Activated effector memory CD4-positive, alpha-beta T cell treated with Interleukin-2 at 50 U/mL for 16 hours (primary cell): ENCODE data around the gene CHP1.
"Not testable (repeated sequence)": the region's sequence is repeated elsewhere in the genome, so short reads cannot be mapped to it uniquely, and the experiment has no call there.

Source experiments
- DNase-seq: peaks from one replicate; pipeline ENCODE4 v3.0.0-alpha.2; 2020

The CHP1 gene

DNA sequence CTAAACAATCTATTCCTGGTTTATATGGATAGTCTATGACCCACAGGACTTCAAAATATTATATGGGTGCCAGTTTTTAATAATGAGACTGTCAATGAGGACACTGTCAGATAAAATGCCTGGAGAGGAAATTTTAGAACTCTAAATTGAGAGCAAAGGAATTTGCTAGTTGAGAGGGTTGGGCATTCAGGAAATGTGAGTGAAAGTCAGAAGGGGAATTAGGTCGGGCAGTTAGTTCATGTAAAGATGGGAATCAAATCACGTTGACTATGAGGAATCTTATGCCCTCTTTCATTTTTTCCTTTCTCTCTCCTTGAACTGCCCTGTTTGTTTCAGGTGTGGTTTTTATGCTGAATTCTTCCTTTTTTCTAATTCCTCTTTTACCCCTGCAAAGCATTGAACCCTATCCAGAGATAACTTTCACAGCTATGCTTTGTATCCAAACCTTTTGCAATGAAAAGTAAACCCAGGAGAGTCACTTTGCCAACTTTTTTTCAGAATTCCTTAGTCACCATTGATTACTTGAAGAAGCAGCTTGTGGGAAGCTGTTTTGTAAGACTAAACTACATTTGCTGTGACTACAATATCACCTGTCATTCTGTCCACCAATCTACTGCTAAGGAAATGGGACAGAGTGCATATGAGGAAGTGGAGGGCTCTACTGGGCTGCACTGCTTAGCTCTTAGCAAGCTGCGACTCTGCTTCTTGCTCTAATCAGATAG is 27.8 kb downstream of the CHP1 start:
- DNase-seq, result no peak

DNA sequence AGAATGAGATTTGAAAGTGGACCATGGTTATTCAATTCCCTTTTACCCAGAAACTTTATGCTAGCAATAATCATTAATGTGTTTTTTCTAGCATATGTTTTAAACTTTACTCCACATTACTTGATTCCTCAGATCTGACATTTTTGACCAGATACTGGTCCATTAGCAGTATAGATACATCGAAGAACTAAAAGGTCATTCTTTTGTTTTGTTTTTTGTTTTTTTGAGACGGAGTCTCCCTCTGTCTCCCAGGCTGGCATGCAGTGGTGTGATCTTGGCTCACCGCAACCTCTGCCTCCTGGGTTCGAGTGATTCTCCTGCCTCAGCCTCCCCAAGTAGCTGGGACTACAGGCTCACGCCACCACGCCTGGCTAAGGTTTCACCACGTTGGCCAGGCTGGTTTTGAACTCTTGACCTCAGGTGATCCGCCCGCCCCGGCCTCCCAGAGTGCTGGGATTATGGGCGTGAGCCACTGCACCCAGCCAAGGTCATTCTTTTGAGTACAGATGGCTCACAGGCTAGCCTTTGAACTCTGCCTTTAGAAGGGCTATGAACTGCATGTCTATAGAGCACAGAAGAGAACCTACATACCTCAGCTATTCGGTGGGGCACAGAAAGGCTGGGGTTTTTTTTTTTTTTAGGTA is 28.6 kb downstream of the CHP1 start:
- no peak for DNase-seq

DNA sequence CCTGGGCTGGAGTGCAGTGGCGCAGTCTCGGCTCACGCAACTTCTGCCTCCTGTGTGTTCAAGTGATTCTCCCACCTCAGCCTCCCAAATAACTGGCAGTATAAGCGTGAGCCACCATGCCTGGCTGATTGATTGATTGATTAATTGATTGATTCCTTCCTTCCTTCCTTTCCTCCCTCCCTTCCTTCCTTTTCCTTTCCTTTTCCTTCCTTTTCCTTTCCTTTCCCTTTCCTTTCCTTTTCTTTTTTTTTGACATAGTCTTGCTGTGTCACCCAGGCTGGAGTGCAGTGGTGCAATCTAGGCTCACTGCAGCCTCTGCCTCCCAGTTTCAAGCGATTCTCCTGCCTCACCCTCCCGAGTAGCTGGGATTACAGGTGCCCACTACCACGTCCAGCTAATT is 29.9 kb downstream of the CHP1 start:
- DNase-seq, result not testable (repeated sequence)

DNA sequence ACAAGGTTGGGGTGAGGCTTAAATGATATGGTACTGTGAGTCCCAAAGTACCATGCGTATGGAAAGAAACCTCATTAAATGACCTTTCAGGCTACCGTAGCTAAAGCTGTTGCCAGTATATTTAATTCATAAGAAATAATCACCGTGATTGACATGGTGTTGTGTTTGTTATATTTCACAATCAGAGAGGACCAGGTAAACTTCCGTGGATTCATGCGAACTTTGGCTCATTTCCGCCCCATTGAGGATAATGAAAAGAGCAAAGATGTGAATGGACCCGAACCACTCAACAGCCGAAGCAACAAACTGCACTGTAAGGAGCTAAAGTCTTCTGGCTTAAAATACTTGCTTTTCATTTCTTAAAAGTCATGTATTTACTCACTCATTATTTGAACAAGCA is 31.5 kb downstream of the CHP1 start:
- DNase-seq, result no peak

DNA sequence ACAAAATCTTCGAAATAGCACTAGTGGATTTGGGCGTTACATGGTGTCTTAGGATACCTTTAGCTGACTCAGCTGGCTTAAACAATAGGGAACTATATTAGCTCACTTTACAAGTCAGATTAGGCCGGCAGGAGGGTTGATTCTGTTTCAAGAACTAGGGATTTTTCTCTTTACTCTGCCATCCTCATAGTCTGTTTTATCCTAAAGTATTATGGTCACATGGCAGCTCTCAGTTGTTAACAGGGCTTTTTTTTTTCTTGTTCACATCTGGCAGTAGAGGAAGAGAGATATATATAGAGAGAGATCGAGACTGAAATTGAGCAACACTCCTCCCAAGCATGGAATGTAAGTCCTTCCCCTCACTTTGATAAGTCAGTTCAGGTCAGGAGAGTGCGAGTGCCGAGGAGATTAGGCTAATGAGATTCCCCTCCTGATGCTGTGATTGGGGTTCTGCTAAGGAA is 32.9 kb downstream of the CHP1 start:
- no peak for DNase-seq

DNA sequence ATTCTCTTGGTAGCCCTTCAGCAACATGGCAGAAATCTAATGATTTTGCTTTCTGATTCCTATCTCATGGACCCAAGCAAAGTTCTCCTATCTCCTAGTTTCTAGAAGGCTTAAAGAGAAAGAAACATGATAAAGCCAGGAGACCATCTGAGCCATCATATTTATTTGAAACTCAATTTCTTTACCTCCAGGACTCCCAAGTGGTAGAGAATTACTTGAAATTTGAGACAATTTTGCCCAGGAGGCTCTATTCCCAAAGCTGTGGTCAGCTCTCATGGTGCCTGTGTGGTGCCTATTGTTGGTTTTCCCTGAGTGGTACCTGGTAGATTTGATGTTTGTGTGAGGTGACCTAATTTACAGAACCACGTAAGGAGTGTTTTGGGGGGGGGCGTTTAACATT is 38.8 kb downstream of the CHP1 start:
- DNase-seq, result no peak

DNA sequence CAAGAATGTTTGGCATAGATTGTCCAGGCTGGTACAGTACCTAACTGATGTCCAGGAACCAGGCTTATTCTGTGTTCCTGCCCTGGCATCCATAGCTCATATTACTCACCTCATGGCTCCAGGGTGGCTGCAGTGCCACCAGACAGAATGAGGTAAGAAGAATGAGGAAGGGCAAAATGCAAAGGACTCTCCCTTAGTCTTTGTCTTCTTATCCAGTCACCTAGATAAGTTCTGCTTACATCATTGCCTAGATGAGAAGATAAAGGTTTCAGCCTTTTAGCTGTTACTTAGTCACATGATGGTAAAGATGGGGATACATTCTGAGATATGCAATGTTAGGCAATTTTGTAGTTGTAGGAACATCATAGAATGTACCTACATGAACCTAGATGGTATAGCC is 45.8 kb downstream of the CHP1 start:
- no peak for DNase-seq

DNA sequence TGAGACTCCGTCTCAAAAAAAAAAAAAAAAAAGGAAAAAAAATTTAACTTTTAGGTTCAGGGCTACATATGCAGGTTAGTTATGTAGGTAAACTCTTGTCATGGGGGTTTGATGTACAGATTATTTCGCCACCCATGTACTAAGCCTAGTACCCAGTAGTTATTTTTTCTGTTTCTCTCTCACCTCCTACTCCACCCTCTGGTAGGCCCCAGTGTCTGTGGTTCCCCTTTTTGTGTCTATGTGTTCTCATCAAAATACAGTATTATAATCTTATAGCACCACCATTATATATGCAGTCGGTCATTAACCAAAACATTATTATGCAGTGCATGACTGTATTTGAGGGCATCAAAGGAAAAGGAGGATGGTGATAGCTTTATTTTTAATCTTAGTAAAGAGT is 47.3 kb downstream of the CHP1 start:
- no peak for DNase-seq

DNA sequence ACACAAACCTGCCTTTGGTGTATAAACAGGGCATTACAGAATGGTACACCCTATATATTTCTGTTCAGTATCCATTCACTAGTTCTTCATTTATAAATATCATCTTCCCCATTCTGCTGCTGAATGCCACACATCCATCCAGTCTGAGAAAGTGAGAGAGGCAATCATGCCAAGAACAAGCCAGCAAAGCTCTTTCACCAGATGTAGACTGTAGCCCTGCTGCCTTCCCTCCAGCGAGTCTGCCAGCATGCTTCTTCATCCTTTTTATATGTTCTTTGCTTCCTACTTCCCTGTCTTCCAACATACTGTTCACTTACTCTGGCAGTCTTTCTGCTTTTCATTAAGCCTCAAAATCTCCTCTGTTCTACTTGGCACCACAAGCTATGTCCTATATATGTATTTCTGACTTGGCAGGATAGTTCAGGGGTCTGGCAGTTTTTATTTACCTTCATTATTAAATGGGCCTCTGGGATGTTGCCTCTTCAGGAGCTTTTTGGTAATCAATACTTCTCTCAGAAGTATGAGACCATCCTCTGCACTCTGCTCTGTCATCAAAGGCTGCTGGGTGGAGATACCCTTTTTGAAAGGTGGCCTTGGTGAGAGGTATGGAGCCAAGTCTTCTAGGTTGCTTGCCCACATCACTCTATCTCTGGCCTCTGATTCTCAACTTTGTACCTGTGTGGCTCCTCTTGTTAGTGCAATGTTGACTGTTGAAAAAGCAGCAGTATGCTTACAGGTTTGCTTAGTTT is 48.6 kb downstream of the CHP1 start:
- DNase-seq, result no peak

DNA sequence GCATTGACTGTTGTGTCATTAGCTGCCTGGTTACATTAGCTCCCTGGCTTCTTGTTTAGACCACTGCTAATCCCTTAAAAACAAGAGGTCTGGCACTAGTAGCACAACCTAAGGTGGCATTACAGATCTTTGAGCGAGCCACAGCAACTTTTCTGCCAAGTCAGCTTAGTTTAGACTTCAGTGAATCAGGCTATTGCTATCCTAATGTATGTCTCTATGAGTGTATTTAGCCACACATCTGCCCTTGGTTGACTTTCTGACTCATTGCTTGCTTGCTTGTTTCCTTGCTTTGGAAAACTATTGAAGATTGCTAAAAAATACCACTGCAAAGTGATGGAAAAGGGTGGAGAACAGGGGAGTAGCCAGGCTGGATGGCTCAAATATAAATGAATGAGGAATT is 50.2 kb downstream of the CHP1 start:
- no peak for DNase-seq

DNA sequence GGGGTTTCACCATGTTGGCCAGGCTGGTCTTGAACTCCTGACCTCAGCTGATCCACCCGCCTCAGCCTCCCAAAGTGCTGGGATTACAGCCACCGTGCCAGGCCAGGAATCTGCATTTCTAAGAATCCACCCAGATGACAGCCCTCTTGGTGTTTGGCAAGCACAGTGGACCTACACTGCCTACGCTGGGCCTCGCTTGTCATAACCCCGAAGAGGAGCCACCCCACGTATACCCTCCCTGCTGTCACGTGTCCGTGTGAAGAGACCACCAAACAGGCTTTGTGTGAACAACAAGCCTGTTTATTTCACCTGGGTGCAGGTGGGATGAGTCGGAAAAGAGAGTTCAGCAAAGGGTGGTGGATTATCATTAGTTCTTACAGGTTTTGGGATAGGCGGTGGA is 51.4 kb downstream of the CHP1 start:
- DNase-seq, result not testable (repeated sequence)

DNA sequence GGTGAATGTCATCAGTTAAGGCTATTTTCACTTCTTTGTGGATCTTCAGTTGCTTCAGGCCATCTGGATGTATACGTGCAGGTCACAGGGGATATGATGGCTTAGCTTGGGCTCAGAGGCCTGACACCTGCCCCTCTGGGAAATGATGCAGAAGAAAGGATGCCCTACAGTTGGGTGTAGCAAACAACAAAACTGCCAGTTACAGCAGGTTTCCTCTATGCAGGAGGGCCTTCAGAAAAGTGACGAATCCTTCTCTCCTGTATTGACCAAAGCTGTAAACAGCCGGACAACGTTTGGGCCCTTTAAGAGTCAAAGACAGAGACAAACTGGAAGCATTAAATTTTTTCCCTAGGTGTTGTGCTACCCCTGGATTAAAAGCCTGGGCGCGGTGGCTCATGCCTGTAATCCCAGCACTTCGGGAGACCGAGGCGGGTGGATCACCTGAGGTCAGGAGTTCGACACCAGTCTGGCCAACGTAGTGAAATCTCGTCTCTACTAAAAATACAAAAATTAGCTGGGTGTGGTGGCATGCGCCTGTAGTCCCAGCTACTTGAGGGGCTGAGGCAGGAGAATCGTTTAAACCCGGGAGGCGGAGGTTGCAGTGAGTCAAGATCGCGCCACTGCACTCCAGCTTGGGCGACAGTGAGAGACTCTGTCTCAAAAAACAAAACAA is 52.0 kb downstream of the CHP1 start:
- DNase-seq, result not testable (repeated sequence)

DNA sequence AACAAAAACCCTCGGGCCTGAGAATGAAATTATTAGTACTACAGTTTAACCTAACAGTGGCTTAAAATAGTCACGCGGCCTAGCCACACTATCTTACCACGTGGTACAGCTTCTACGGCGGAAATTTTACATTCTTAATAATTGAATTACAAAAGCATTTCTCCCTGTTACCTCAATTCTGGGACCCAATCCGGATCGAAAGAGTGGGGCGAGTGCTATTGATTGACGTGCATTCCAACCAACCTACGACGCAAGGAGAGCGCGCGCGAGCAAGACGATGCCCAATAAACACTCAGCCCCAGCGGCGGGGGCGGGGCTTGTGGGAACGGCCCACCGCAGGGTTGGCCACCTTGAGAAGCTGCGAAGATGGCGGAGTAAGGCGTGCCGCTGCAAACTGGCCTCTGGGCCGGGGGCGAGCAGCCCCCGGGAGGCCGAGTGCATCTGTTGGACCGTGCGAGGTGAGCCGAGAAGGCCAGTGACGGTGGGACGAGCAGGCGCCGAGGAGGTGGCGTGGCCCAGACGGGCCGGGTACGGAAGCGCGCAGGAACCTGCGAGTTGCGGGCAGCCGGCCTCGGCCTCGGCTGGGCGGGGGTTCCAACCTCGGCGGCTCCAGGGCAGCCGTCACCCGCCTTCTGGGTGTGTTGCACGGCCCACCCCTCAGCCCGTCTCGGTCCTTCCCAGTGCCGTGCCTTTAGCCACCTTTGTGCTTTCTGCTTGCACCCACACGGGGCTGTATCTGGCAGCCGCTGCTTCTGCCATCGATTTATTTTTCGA is 52.8 kb downstream of the CHP1 start:
- peak; percentile 94 for DNase-seq

DNA sequence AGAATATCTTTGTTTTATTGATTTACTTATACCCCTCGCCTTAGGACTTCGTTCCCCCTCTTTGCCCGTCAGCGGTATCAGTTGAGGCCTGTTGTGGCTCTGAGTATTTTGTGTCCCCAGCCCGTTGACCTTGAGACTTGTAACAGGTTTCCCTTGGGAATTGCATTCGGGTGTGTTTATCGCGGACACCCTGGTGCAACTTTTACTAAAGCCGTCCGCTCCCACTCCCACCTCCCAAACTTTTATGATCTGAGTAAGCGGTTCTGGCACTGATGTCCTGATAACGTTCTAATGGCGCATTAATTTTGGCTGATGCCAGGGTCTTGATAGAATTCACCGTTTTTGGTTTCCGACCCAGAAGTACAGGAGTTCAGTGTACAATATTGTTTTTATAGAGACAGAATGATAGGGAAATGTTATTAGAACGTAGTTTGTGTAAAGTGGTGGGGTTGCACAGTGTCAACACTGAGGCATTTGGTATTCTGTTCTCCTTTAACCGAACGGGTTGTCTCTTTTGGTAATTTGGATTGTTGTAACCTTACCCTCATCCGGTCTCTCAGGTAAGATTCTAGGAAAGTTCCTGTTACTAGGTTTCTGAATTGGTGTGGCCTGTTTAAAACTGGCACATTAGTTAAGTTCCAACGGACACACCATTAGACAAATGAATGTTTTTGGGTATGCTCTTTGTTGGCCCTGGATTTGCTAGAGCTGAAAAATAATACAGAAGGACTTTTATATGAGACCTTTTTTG is 53.5 kb downstream of the CHP1 start:
- no peak for DNase-seq

DNA sequence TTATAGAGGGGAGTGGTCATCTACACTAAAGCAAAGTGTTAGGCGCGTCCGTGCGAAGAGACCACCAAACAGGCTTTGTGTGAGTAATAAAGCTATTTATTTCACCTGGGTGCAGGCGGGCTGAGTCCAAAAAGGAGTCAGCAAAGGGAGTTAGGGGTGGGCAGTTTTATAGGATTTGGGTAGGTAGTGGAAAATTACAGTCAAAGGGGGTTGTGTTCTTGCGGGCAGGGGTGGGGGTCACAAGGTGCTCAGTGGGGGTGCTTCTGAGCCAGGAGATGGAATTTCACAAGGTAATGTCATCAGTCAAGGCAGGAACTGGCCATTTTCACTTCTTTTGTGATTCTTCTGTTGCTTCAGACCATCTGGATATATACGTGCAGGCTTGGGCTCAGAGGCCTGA is 54.2 kb downstream of the CHP1 start:
- DNase-seq, result no peak

DNA sequence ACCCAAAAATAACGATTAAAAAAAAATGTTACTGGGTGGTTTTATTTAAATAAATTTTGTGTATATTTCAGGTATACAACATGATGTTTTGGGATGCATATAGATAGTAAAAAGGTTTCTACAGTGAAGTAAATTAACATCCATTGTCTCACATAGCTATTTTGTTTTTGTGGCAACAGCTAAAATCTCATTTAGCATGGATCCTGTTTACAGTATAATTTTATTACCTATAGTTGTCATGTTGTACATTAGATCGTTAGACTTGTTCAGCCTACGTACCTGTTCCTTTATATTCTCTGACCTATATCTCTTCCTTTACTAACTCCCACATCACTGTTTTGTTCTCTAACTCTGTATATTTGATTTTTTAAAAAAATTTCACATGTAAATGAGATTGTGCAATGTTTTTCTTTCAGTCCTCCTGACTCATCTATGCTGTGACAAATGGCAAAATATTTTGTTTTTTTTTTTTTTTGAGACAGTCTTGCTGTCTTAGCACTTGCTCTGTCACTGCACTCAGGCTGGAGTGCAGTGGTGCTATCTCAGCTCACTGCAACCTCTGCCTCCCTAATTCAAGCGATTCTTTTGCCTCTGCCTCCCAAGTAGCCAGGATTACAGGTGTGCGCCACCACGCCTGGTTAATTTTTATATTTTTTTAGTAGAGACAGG is 55.7 kb downstream of the CHP1 start:
- DNase-seq, result no peak

DNA sequence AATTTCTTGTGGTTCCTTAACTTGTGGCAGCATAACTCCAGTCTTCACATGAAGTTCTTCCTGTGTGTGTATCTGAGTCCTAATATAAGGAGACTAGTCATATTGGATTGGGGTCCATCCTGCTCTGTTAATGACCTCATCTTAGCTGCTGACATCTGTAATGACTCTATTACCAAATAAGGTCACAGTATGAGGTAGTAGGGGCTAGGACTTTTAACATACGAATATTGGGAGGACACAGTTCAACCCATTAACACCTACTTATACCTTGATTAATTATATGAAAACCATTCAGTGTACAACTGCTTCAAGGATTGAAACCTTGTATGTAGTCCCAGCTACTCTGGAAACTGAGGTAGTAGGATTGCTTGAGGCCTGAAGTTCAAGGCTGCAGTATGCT is 57.4 kb downstream of the CHP1 start:
- no peak for DNase-seq

DNA sequence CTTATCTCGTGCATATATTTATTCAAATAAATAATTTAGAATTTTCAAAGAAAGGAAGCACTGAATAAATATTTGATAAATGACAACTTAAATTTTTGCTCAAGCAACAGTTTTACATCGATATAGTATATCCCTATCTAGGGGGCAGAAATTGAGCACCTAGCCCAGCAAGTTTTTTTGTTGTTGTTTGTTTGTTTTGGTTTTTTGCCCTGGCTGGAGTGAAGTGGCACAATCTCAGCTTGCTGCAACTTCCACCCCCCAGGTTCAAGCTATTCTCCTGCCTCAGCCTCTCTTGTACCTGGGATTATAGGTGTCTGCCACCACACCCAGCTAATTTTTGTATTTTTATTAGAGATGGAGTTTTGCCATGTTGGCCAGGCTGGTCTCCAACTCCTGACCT is 58.9 kb downstream of the CHP1 start:
- no peak for DNase-seq

DNA sequence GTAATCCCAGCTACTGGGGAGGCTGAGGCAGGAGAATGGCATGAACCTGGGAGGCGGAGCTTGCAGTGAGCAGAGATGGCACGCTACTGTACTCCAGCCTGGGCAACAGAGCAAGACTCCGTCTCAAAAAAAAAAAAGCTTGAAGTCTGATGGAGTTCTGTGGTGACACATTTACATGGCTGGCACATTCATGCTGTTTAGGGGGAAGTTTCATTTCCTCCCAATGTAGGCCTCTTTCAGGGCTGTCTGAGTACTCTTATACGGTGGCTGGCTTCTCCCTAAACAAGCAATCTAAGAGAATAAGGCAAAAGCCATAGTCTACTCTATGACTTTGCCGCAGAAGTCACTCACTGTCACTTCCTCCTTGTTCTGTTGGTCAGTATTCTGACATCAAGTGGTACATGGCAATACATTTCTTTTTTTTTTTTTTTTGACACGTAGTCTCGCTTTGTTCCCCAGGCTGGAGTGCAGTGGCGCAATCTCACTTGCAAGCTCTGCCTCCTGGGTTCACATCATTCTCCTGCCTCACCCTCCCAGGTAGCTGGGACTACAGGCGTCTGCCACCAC is 60.1 kb downstream of the CHP1 start:
- no peak for DNase-seq

DNA sequence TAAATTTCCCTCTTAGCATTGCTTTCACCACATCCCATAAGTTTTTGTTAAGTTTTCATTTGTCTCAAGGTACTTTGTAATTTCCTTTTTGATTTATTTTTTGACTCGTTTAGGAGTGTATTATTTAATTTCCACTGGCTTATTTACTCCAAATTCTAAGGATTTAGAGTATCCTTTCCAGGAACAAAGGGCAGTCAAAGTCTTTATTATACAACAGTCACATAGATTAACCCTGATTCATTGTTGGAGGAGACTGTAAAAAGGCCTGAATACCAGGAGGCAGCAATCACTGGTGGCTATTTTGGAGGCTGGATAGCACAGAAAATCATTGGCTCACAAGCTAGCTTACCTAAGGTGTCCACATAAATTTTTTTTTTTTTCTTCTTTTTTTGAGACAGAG is 61.5 kb downstream of the CHP1 start:
- no peak for DNase-seq

DNA sequence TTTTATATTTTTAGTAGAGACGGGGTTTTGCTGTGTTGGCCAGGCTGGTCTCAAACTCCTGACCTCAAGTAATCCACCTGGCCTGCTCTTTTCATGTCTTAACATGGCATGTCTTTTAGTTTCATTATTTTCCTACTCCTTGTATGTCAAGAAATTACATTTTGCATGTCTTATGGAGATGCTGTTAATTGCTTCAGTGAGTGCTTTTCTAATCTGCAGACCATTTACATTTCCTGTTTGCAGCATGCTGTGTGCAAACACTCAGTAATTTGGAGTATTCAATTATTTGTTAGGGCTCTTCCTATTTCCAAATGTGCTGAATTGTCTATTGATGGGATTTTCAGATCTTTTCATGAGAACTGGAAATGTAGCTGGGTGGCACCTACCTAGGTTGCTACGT is 70.1 kb downstream of the CHP1 start:
- DNase-seq, result not testable (repeated sequence)
